Activated T-helper 9 cell treated with anti-CD3 and anti-CD28 coated beads, Interleukin-2, amount 50 U/mL, for 16 hours (primary cell): Measurements from ENCODE around the gene BCL2L11.

Source experiments
- DNase-seq: peaks from one replicate; pipeline ENCODE4 v3.0.0-alpha.2; 2020; ENCODE audit warnings: low read depth

BCL2L11 gene

DNA sequence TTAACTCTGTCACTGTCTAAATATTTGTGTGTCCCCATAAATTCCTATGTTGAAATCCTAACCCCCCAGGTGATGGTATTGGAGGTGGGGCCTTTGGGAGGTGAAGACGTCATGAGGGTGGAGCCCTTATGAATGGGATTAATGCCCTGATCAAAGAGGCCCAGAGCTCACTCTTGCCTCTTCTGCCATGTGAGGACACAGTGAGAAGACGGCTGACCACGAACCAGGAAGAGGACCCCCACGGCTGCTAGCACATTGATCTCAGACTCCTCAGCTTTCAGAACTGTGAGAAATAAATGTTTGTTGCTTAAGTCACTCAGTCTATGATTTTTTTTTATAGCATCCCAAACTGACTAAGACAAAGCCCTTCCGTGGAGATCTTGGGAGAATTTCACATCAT is 71.2 kb downstream of the BCL2L11 start:
- no peak for DNase-seq

DNA sequence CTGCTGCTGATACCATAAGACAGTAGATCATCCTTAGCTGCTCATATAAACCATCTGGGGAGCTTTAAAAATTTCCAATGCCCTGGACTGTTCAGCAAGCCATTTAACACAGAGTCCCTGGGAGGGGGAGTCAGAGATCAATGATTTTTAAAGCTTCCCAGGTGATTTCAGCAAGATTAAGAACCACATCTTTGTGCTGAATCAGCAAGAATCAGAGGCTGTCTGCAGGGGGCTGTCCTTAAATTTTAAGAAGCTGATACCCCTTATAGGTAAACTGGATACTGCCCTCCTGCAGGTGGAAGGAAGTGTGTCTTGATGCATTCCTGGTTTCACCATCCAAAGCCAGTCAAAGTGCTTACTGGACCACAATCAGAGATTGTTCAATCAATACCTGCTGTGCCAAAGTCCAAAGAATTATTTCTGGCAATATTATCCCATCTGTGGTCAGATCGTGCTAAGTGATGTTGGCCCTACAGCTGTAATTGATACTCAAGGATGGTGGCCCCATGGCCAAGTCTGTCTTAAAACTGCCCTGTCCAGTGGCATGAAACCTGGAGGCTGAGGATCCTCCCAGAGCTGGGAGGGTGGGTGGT is 72.2 kb downstream of the BCL2L11 start:
- no peak for DNase-seq

DNA sequence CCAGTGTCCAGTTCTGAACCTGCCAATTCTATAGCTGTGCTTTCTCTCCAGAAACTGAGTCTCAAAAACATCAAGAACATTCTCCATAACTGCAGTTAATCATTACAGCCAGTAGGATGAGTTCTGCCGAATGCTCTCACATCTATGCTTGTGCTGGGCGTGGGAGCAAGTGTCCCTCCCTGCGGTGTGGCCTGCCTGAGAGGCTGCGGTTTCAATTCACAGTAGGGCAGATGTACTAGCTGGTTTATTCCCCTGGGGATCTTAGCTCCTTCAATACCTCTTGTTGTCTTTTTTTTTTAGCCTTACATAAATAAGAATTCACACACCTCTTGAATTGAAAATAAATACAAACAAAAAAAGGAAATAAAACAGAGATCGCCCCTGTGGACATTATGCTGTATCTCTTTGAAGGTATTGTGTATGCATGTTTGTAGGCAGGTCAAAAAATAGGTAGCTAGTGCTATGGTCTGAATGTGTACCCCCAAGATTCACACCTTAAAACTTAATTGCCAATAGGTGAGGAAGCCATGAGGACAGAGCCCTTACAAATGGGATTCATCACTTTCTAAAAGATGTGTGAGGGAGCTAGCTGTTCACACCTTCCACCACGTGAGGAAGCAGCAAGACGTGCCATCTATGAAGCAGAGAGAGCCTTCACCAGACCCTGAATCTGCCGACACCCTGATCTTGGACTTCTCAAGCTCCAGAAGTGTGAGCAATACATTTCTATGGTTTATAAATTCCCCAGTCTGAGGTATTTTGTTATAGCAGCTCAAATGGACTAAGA is 74.3 kb downstream of the BCL2L11 start:
- no peak for DNase-seq

DNA sequence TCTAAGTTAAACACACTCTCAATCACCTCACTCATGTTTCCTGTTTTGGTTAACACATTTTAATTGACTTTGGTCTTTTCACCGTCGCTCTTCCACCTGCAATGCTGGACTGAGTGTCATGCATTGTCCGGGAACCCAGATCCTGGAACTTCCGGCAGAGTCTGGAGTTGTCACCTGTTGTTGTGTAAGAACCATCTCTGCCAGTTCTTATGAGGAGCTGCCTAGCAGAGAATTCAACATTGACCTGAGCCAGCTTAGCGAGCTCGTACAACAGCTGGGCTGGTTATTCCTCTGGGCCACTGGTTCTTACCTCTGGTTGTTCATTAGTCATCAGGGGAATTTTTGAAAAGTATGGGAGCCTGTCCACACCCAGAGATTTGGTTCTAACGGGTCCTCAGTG is 75.7 kb downstream of the BCL2L11 start:
- no peak for DNase-seq

DNA sequence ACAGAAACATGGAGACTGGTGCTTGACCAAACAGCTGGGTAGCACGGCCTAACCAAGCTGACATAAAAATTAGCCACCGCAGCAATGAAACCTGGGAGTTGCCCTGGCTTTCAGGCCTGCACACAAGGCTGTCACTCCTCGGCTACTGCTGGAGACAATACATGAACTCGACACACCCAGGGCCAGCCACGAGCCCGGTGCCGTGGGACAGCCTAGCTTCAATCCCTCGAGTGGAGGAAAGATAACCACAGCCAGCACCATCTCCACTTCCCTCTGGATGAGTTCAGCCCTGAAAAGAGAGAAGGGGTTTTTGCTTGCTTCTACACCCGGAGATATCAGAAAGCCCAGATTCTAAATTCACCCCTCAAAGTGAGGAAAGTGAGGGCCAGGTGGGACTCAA is 78.0 kb downstream of the BCL2L11 start:
- DNase-seq = no peak

DNA sequence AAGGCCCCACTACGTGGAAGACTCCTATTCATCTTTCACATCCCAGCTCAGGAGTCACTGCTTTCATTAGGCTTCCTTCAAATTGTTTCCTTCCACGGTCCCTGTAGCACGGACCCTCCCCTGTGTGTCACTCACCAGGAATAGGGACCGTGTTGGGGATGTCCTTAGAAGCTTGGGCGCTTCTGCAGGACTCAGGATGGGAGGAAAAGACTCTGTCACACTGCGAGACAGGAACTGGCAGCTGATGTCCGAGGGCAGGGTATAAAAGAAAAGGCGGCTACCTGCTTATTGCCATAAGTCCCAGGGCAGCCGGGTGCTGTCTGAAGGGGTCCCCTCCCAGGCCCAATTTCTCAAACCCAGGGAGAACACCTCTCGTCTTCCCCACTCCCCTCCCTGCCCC is 79.1 kb downstream of the BCL2L11 start:
- no peak for DNase-seq

DNA sequence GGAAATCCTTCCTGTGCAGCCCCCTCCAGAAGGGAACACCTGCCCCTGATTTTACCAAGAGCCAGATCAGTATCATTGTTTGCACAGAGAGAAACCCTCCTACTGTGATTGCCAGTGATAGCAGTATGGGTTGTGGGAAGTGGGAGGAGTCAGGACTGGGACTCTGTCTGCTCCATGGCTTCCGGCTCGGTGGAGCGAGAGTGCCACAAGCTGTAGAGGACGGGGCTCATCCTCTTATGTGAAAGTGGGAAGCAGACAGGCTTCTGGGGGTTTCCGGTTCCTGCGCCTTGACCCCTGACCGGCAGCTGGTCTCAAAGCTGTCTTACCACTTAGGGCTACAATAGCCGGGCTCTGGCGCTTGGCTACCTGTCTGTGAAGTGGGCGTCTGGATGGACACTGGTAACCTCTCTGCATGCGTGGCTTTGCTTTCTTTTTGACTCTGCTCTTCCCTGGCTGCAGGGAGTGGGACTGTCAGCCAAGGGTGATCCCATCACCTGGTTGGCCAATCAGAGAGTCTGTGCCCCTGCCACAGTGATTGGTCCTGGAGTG is 79.7 kb downstream of the BCL2L11 start:
- DNase-seq = no peak

DNA sequence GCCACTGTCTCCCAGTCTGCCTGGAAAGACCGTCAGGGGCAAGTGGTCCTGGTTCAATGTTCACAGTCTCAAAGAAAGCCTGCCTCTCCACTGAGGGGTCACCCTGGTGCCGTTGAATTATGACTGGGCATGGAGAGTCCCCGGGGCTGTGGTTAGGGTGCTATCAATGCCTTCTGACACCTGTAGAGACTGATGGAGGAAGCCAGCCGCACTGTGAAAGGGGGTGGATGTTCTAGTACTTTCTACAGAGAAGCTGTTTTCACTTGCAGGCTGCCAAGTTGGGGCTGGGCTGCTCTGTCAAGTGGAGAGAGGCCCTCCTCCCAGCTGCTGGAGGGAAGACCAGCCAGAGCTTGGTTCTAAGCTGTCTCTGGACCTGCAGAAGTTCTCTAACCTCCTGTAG is 80.5 kb downstream of the BCL2L11 start:
- no peak for DNase-seq

DNA sequence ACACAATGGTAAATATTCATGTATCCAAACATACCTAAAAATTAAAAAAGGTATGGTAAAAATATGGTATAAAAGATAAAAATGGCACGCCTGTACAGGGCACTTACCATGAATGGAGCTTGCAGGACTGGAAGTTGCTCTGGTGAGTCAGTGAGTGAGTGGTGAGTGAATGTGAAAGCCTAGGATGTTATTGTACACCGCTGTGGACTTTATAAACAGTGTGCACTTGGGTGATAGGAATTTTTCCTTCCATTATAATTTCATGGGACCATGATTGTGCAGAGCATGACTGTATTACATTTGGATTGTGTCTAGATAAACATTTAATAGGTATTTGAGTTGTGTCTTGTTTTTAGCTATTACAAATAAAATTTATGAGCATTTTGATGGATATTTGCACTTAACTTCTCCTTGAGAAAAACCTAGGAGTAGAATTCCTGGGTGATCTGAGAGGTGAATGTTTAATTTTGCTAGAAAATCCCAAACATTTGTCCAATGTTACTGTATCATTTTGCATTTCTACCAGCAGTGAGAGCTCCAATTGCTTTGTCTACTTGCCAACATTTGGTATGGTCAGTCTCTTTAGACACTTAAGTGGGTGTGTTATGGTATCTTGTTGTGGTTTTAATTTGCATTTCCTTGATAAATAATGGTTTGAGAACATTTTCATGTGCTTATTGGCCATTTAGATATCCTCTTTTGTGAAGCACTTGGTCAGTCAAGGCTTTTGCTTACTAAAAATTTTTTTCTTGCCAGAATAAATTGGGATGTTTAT is 81.7 kb downstream of the BCL2L11 start:
- no peak for DNase-seq

DNA sequence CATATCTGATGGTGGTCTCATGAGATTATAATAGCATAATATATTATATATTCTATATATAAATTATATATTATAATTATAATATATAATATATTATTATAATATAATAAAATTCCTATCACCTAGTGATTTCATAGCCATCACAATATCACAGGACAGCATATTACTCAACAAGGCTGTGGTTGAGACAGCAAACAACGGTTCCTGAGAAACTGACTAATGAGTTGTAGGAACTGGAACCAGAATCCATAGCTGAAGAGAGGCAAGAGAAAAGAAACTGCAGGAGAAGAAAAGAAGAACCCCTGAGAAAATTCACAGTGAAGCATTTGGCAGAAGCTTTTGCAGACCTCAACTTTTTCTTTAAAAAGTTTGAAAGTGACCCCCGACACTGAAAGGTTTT is 84.0 kb downstream of the BCL2L11 start:
- DNase-seq = no peak

DNA sequence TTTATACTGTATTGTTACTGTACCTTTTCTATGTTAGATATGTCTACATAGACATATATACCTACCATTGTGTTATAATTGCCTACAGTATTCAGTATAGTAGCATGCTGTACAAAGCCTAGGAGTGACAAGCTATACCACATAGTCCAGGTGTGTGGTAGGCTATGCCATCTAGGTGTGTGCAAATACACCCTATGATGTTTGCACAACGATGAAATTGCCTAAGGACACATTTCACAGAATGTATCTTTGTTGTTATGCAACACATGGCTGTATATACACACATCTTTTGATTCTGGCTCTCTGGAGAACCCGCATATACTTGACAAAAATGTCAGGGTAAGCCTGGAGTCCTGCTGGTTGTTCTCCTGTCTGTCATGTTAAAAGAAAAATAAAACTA is 85.1 kb downstream of the BCL2L11 start:
- DNase-seq = no peak

DNA sequence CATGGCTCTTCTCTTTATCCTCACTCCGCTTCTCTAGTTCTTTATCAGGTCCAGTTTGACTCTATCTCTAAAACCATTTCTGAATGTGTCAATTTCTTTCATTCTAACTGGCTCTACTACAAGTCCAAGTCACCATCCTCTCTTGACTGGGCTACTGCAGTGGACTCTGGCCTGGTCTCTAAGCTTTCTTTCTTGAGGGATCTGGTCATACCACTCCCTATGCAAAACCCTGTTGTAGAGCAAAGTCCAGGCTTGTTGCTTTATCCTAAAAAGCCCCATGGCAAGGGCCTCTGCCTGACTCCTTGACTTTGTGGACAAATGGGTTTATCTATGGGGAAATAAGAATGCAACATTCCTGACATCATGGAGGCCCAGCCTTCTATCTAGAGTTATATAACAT is 87.1 kb downstream of the BCL2L11 start:
- no peak for DNase-seq

DNA sequence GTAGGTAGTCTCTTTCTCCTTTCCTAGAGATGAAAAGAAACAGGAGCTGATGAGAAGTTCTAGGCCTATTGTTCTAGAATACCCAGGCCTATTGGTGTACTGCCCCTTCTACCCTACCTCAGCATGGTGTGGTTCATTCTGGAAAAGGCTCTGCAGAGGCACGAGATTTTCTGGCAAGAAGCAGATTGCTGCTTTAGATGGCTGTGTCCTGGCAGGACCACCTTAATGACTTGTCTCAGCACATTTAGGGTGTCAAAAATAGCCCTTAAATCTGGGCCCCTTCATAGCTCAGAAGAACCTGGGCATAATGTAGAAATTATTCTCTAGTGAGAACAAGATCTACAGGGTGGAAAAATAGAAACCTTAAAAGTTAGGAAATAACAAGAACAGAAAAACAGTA is 87.9 kb downstream of the BCL2L11 start:
- no peak for DNase-seq

DNA sequence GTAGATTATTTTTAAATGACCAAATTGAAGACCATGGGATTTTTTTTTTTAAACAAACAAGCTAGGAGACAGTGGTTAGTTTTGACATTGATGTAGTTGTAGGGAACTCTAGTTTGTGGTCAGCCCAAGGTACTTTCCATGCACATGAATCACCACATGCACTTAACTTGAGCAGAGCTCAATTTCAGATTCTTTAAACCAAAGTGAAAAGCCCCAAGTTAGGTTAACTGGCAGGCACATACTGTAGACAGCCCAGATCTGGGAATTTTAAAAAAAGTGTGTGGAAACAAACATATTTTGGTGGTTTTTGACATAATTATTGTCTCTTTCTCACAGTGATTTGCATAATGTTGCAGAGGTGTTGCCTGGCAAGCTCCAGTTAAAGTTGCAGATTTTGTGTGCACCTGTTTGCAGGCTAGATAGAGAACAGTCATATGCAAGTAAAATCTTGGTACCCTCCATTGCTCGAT is 88.4 kb downstream of the BCL2L11 start:
- DNase-seq = no peak

DNA sequence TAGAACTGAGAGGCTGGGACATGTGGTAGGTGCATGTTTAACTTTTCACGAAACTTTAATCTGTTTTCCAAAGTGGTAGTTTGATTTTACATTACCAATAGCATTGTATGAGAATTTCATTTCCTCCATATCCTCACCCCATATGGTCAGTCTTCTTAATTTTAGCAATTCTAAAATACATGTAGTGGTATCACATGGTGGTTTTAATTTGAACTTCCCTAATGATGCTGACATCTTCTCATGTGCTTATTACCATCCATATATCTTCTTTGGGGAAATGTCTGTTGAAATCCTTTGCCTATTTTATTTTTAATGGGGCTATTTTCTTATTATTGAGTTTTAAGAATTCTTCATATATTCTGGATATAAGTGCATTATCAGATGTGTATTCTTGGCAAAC is 89.3 kb downstream of the BCL2L11 start:
- DNase-seq = no peak

DNA sequence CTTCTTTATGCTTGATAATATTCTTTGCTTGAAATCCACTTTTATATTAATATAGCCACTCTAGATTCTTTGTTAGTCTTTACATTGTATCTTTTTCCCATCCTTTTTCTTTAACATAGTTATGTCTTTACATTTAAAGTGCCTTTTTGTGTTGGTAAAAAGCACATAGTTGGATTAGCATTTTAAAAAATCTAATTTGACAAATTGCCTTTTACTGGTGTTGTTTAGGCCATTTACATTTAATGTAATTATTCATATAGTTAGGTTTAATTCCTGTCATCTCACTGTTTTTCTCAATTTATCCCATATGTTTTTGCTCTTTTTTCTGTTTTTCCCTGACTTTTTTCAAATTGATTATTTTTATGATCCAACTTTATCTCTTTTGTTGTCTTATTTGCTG is 93.2 kb downstream of the BCL2L11 start:
- no peak for DNase-seq

DNA sequence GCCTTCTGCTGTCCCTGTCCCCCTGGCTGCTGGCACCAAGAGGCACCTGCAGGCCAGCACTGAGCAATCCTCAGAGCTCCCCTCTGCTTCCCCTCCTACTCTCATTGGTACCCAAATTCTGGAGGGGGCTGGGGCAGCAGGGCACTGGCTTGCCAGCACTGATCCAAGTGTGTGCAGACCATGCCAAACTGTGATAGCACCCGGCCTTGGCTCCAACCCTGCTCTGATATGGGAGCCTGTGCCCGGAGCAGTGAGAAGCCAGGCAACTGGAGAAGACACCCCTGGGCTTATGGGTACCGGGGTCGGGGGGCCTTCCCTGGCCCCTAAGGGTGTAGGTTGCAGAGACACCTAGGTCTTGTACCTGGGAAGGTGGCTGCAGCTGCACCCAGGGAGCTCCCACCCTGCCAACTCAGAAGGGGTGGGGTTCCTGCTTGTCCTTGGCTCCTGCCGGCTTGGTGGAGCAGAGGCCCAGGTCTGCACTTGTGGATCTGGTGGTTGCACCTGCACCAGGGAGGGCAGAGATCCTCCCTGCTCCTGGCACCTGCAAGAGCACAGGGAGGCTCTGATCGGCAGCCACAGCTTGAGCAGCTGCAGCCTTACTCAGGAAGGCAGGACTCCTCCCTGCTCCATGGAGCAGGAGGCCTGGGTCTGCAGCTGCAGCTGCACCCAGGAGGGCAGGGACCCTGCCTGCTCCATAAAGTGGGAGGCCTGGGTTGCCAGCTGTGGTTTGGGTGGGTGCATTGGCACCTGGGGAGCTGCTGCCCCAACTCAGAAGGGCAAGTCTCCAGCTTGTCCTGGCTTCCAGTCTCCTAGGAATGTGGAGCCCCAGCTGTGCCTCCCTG is 96.3 kb downstream of the BCL2L11 start:
- no peak for DNase-seq
